ENCODE results near the gene NUP98.

NUP98 gene

GRCh38 chr11:3738241-3738640, 59.1 kb downstream of the NUP98 start:
- H3K27ac Mint-ChIP-seq, result peak overlapping the region; percentile 19 to 63
- no peak overlapping the region for H3K4me3 Mint-ChIP-seq
- H3K4me1 Mint-ChIP-seq, result no peaks in the 10 kb centered on the region
- DNase-seq (no peak), ATAC-seq (no peak)
- no peaks in the 10 kb centered on the region for H3K9me3 Mint-ChIP-seq
- H3K27me3 Mint-ChIP-seq, result no peaks in the 10 kb centered on the region

- Mint-ChIP-seq H3K4me3 (no peak overlapping the region), H3K9me3 (no peaks in the 10 kb centered on the region), H3K27ac (no peak overlapping the region), H3K4me1 (no peaks in the 10 kb centered on the region), H3K27me3 (no peaks in the 10 kb centered on the region)
- ATAC-seq, result no peak
- DNase-seq, result no peak
Observed at GRCh38 chr11:3737386-3737933, 59.9 kb downstream of the NUP98 start.

GRCh38 chr11:3736816-3737215, 60.5 kb downstream of the NUP98 start:
- Mint-ChIP-seq H3K4me3 (no peak overlapping the region), H3K27ac (no peak overlapping the region), H3K4me1 (no peaks in the 10 kb centered on the region), H3K9me3 (no peaks in the 10 kb centered on the region), H3K27me3 (no peaks in the 10 kb centered on the region)
- ATAC-seq (no peak), DNase-seq (no peak)

GRCh38 chr11:3735827-3736226, 61.5 kb downstream of the NUP98 start:
- Mint-ChIP-seq H3K27ac (no peak overlapping the region), H3K4me3 (no peak overlapping the region), H3K4me1 (no peaks in the 10 kb centered on the region), H3K9me3 (no peaks in the 10 kb centered on the region), H3K27me3 (no peaks in the 10 kb centered on the region)
- ATAC-seq (no peak), DNase-seq (no peak)

- H3K27me3 Mint-ChIP-seq, result no peaks in the 10 kb centered on the region
- H3K4me1 Mint-ChIP-seq, result no peaks in the 10 kb centered on the region
- no peak for ATAC-seq
- DNase-seq, result no peak
- H3K27ac Mint-ChIP-seq, result peak overlapping the region in 1 of 2 donors; percentile 46
- no peaks in the 10 kb centered on the region for H3K9me3 Mint-ChIP-seq
- H3K4me3 Mint-ChIP-seq, result no peak overlapping the region
Observed at GRCh38 chr11:3732671-3733436, 64.5 kb downstream of the NUP98 start.

- Mint-ChIP-seq H3K27ac (peak overlapping the region in 1 of 2 donors; percentile 13), H3K4me1 (no peaks in the 10 kb centered on the region), H3K27me3 (no peaks in the 10 kb centered on the region), H3K4me3 (no peak overlapping the region), H3K9me3 (no peaks in the 10 kb centered on the region)
- no peak for DNase-seq
- ATAC-seq, result no peak
Observed at GRCh38 chr11:3723014-3723708, 74.2 kb downstream of the NUP98 start.

GRCh38 chr11:3722100-3722499, 75.3 kb downstream of the NUP98 start:
- H3K27me3 Mint-ChIP-seq, result no peaks in the 10 kb centered on the region
- DNase-seq (no peak), ATAC-seq (no peak)
- H3K4me1 Mint-ChIP-seq, result no peaks in the 10 kb centered on the region
- H3K27ac Mint-ChIP-seq, result no peak overlapping the region
- H3K9me3 Mint-ChIP-seq, result no peaks in the 10 kb centered on the region
- no peak overlapping the region for H3K4me3 Mint-ChIP-seq

GRCh38 chr11:3720997-3721396, 76.4 kb downstream of the NUP98 start:
- H3K9me3 Mint-ChIP-seq, result no peaks in the 10 kb centered on the region
- H3K4me1 Mint-ChIP-seq, result no peaks in the 10 kb centered on the region
- H3K27me3 Mint-ChIP-seq, result no peaks in the 10 kb centered on the region
- H3K4me3 Mint-ChIP-seq, result no peak overlapping the region
- no peak overlapping the region for H3K27ac Mint-ChIP-seq
- DNase-seq (no peak), ATAC-seq (no peak)

- no peak for ATAC-seq
- DNase-seq, result no peak
- Mint-ChIP-seq H3K4me1 (peaks cover 6% of the 10 kb centered on the region), H3K4me3 (no peak overlapping the region), H3K27ac (no peak overlapping the region), H3K9me3 (no peaks in the 10 kb centered on the region), H3K27me3 (no peaks in the 10 kb centered on the region)
Observed at GRCh38 chr11:3712274-3712673, 85.1 kb downstream of the NUP98 start.

GRCh38 chr11:3710485-3711259, 86.7 kb downstream of the NUP98 start:
- ATAC-seq (no peak), DNase-seq (no peak)
- H3K4me1 Mint-ChIP-seq, result peaks cover 6% of the 10 kb centered on the region
- H3K4me3 Mint-ChIP-seq, result no peak overlapping the region
- H3K27ac Mint-ChIP-seq, result peak overlapping the region; percentile 4 to 61
- no peaks in the 10 kb centered on the region for H3K9me3 Mint-ChIP-seq
- H3K27me3 Mint-ChIP-seq, result no peaks in the 10 kb centered on the region

- no peak overlapping the region for H3K27ac Mint-ChIP-seq
- no peaks in the 10 kb centered on the region for H3K9me3 Mint-ChIP-seq
- no peaks in the 10 kb centered on the region for H3K27me3 Mint-ChIP-seq
- H3K4me1 Mint-ChIP-seq, result peaks cover 6% of the 10 kb centered on the region
- no peak for DNase-seq
- ATAC-seq, result no peak
- no peak overlapping the region for H3K4me3 Mint-ChIP-seq
Observed at GRCh38 chr11:3709977-3710376, 87.4 kb downstream of the NUP98 start.

- peaks cover 6% of the 10 kb centered on the region for H3K4me1 Mint-ChIP-seq
- H3K27me3 Mint-ChIP-seq, result no peaks in the 10 kb centered on the region
- no peaks in the 10 kb centered on the region for H3K9me3 Mint-ChIP-seq
- H3K4me3 Mint-ChIP-seq, result no peak overlapping the region
- peak overlapping the region in 1 of 2 donors; percentile 59 for H3K27ac Mint-ChIP-seq
- ATAC-seq (no peak), DNase-seq (no peak)
Observed at GRCh38 chr11:3707176-3707575, 90.2 kb downstream of the NUP98 start.

GRCh38 chr11:3703383-3703782, 94.0 kb downstream of the NUP98 start:
- no peak overlapping the region for H3K4me3 Mint-ChIP-seq
- no peaks in the 10 kb centered on the region for H3K9me3 Mint-ChIP-seq
- H3K27me3 Mint-ChIP-seq, result no peaks in the 10 kb centered on the region
- H3K4me1 Mint-ChIP-seq, result no peaks in the 10 kb centered on the region
- DNase-seq (no peak), ATAC-seq (no peak)
- no peak overlapping the region for H3K27ac Mint-ChIP-seq

GRCh38 chr11:3700910-3701309, 96.4 kb downstream of the NUP98 start:
- Mint-ChIP-seq H3K9me3 (no peaks in the 10 kb centered on the region), H3K27me3 (no peaks in the 10 kb centered on the region), H3K27ac (no peak overlapping the region), H3K4me1 (no peaks in the 10 kb centered on the region), H3K4me3 (no peak overlapping the region)
- DNase-seq, result no peak
- ATAC-seq, result no peak

- Mint-ChIP-seq H3K9me3 (no peaks in the 10 kb centered on the region), H3K27me3 (no peaks in the 10 kb centered on the region), H3K4me1 (no peaks in the 10 kb centered on the region), H3K27ac (no peak overlapping the region), H3K4me3 (no peak overlapping the region)
- ATAC-seq, result no peak
- DNase-seq, result no peak
Observed at GRCh38 chr11:3700410-3700809, 96.9 kb downstream of the NUP98 start.

GRCh38 chr11:3686751-3687150, 110.6 kb downstream of the NUP98 start:
- no peaks in the 10 kb centered on the region for H3K27me3 Mint-ChIP-seq
- H3K9me3 Mint-ChIP-seq, result no peaks in the 10 kb centered on the region
- H3K4me1 Mint-ChIP-seq, result peaks cover 7% of the 10 kb centered on the region
- H3K27ac Mint-ChIP-seq, result no peak overlapping the region
- ATAC-seq, result no peak
- no peak for DNase-seq
- no peak overlapping the region for H3K4me3 Mint-ChIP-seq
